ENCODE results near the gene MINDY4. TPM values are rescaled to one million over a fixed set of nuclear protein-coding genes. Genes with fewer than 3 reads are reported as not detected.

Gene MINDY4
- polyA plus RNA-seq, 1 experiment, result 2.3 TPM

DNA sequence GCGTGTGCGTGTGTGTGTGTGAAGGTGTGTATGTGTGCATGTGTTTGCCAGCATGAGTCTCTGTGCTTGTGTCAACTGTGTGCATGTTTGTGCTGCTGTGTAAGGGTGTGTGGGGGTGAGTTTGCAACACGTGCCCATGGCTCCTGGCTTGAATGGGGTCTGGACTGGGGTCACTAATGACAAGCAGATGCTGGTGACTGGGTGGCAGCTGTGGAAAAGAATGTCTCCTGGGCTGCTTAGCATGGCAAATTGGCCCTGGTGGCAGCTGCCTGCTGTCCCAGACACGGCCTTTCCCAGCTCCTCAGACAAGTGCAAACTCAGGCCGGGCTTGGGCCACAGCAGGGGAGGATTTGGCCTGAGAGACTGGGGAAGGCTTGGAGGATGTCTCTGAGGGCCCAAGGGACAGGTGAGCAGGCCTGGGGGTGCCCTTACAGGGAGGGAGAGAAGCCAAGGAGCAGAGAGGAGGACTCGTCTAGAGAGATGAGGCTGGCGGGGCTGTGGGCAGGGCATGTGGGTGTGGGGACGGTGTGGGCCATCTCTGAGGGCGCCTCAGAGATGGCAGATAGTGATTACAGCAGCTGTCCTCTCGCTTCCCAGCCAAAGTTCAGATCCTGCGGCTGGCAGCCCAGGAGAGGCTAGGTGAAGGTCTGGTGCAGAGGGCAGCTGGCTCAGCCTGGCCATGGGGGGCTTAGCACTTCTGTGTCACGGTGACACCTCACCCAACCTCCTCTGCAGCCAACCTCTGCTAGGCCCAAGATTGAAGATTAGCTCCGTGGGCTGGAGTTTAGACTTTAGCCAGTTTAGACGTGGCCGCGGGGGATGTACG is 142.0 kb downstream of the MINDY4 start:
- Histone ChIP-seq H3K36me3 (ENCODE audit: control insufficient read depth, insufficient read depth, low read length) (no peaks in the 10 kb centered on the region), H3K27me3 (ENCODE audit: control insufficient read depth, insufficient read depth, low read length) (no peaks in the 10 kb centered on the region; the same call in 1 of the 2 replicates), H3K4me3 (ENCODE audit: low read depth, low read length) (no peak overlapping the region)
- TF ChIP-seq, protein P1, sequence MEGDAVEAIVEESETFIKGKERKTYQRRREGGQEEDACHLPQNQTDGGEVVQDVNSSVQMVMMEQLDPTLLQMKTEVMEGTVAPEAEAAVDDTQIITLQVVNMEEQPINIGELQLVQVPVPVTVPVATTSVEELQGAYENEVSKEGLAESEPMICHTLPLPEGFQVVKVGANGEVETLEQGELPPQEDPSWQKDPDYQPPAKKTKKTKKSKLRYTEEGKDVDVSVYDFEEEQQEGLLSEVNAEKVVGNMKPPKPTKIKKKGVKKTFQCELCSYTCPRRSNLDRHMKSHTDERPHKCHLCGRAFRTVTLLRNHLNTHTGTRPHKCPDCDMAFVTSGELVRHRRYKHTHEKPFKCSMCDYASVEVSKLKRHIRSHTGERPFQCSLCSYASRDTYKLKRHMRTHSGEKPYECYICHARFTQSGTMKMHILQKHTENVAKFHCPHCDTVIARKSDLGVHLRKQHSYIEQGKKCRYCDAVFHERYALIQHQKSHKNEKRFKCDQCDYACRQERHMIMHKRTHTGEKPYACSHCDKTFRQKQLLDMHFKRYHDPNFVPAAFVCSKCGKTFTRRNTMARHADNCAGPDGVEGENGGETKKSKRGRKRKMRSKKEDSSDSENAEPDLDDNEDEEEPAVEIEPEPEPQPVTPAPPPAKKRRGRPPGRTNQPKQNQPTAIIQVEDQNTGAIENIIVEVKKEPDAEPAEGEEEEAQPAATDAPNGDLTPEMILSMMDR (IDR thresholded peaks at IDR 0.05; ENCODE audit: insufficient read depth, low read depth, low read length), result no peak
- no peak for DNase-seq (ENCODE audit: low read depth)
- ChIA-PET CTCF (interaction anchor here (0.7 to 2.0 kb wide), 3 partner anchors 26 to 88 kb away, joined by 3 to 5 read pairs (median 3); no protein-coding TSS in a partner anchor), POLR2A (no interaction called here)

DNA sequence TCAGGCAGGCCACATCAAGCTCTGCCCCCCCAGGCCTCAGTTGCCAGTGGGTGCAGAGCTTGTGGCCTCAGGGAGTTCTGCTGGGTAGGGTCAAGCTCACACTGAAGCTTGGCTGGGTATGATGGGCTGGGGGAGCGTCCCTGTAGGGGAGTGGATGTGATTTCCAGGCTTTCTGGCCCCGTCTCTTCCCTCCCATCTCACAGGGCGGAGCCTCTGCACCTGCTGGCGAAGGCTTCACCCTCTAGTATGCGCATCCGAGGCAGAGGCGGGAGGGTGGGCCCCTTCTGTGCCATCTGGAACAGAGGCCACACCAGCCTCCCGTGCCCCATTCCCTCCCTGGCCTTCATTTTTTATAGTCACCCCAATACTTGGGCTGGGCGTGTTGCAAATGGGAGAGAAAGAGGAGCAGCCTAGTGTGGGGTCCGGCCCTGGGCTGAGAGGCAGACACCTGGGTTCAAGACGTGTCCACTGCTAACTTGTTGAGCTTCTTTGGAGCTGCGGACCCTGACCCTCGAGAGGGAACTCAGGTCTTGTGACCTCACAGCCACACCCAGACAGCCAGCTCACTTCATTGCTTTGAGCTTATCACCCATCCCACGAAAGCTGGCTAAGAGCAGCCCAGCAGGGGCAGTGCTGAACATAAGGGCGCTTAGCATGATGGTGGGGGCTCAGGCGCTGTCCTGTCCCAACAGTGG is 142.8 kb downstream of the MINDY4 start:
- ChIA-PET POLR2A (no interaction called here), CTCF (interaction anchor here (1.1 to 2.0 kb wide), 2 partner anchors 25 to 74 kb away, joined by 3 to 5 read pairs; no protein-coding TSS in a partner anchor)
- H3K27me3 ChIP-seq (ENCODE audit: control insufficient read depth, insufficient read depth, low read length), result no peaks in the 10 kb centered on the region; the same call in 1 of the 2 replicates
- no peak for DNase-seq (ENCODE audit: low read depth)
- TF ChIP-seq, protein P1 (IDR thresholded peaks at IDR 0.05; ENCODE audit: insufficient read depth, low read depth, low read length), result no peak
- H3K36me3 ChIP-seq (ENCODE audit: control insufficient read depth, insufficient read depth, low read length), result no peaks in the 10 kb centered on the region
- H3K4me3 ChIP-seq (ENCODE audit: low read depth, low read length), result no peak overlapping the region

DNA sequence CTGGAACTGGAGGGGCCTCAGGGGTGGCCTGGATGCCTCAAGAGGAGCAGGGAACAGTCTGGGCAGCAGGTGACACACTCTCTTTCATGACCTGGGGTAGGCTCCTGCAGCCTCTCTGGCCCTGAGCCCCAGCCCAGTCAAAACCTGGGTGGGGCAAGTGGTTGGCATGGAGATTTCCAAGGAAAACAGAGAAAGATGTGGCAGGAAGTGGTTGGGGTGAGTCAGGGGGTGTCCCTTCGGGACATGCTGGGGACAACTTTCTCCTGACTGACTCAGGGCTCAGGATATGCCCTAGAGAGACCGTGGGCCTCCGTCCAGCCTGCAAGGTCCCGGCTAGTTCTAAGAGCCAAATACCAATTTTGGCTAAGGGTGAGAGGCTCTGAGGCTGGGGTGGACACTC is 143.4 kb downstream of the MINDY4 start:
- H3K27me3 ChIP-seq (ENCODE audit: control insufficient read depth, insufficient read depth, low read length), result no peaks in the 10 kb centered on the region; the same call in 1 of the 2 replicates
- ChIA-PET POLR2A (no interaction called here), CTCF (no interaction called here)
- no peak overlapping the region for H3K4me3 ChIP-seq (ENCODE audit: low read depth, low read length)
- TF ChIP-seq, protein P1 (IDR thresholded peaks at IDR 0.05; ENCODE audit: insufficient read depth, low read depth, low read length), result no peak
- no peaks in the 10 kb centered on the region for H3K36me3 ChIP-seq (ENCODE audit: control insufficient read depth, insufficient read depth, low read length)
- peak; percentile 43 for DNase-seq (ENCODE audit: low read depth)

DNA sequence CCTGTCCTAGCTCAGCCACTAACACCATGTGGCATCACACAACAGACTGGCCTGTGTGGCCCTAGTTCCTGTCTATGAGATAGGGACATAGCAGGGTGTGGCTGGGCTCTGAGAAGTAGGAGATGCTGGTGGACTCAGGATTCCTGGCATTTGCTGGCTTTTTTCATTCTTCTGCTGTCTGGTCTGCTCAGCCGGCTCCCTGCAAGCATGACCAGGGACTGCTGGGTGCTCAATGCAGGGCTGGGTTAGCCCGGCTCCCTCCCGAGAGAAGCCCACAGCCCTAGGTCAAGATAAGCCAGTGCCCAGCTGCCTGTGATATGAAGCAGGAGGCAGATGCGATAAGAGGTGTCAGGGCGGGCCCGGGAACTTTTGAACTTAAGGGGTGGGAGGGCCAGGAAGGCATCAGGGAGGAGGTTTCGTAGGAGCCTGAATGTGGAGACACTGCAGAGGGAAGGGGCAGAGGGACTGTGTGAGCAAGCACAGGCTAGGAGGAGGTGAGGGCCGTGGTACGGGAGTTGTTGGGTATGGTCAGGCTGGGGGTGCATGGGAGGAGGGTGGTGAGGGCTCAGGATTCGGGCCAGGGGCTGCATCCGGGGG is 143.9 kb downstream of the MINDY4 start:
- Histone ChIP-seq H3K27me3 (ENCODE audit: control insufficient read depth, insufficient read depth, low read length) (no peaks in the 10 kb centered on the region; the same call in 1 of the 2 replicates), H3K4me3 (ENCODE audit: low read depth, low read length) (no peak overlapping the region), H3K36me3 (ENCODE audit: control insufficient read depth, insufficient read depth, low read length) (no peaks in the 10 kb centered on the region)
- no peak for DNase-seq (ENCODE audit: low read depth)
- CTCF ChIA-PET, result interaction anchor here (0.6 to 0.7 kb wide), 2 partner anchors 20 to 61 kb away, joined by 3 read pairs; no protein-coding TSS in a partner anchor
- TF ChIP-seq, protein P1 (IDR thresholded peaks at IDR 0.05; ENCODE audit: insufficient read depth, low read depth, low read length), result no peak
- POLR2A ChIA-PET, result no interaction called here

DNA sequence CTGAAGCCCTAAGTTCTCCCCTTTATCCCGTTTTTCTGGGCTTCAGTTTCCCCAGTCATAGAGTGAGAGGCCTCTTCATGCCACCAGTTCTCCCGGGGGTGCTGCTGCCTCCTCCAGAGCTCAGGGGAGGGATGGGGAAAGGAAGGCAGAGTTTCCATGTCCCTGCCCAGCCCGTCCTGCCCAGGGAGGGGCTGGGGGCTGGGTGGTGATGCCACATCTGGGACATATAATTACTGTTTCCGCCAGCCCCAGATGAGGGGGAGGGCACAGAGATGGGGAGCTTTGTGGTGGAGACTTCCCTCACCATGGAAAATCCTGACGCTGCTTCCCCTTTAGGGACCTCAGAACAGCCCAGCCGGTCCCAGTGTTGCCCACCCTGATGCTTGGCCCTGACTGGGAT is 144.5 kb downstream of the MINDY4 start:
- CTCF ChIA-PET, result interaction anchor here (0.6 to 2.8 kb wide), 3 partner anchors 19 to 61 kb away, joined by 3 to 15 read pairs (median 3); no protein-coding TSS in a partner anchor
- TF ChIP-seq, protein P1 (IDR thresholded peaks at IDR 0.05; ENCODE audit: insufficient read depth, low read depth, low read length), result no peak
- no peaks in the 10 kb centered on the region; the same call in 1 of the 2 replicates for H3K27me3 ChIP-seq (ENCODE audit: control insufficient read depth, insufficient read depth, low read length)
- DNase-seq (ENCODE audit: low read depth), result no peak
- POLR2A ChIA-PET, result no interaction called here
- no peaks in the 10 kb centered on the region for H3K36me3 ChIP-seq (ENCODE audit: control insufficient read depth, insufficient read depth, low read length)
- H3K4me3 ChIP-seq (ENCODE audit: low read depth, low read length), result no peak overlapping the region

Measured in BJ (cell line).